SK-N-SH treated with all-trans-retinoic acid at 6 μM for 48 hours (cell line): ENCODE results near the gene DGKI.

Experiments used
- ATAC-seq: fragments of 200-7000 bp; cut with Tn5 transposase; 3 replicates; pipeline ENCODE4 v1.9.1; 2020; ENCODE audit warnings: mild to moderate bottlenecking, moderate library complexity
- ARNTL ChIP-seq: fragments of 450-650 bp; formaldehyde crosslinking; IDR thresholded peaks from 2 replicates; pipeline ENCODE4 v1.5.0; 2020; ENCODE audit warnings: low read depth, mild to moderate bottlenecking, moderate library complexity, borderline replicate concordance
- BACH2 ChIP-seq: fragments of 250-450 bp; sonication (Bioruptor Pico); IDR thresholded peaks from 2 replicates; pipeline ENCODE4 v1.9.0; 2021; ENCODE audit warnings: mild to moderate bottlenecking, borderline replicate concordance
- CREB5 ChIP-seq: fragments of 250-450 bp; sonication (Bioruptor Pico); IDR thresholded peaks from 2 replicates; pipeline ENCODE4 v1.5.1; 2020; ENCODE audit warnings: low read depth, mild to moderate bottlenecking, moderate library complexity
- CSDC2 ChIP-seq: fragments of 250-450 bp; sonication (Bioruptor Pico); IDR thresholded peaks from 2 replicates; pipeline ENCODE4 v1.5.0; 2020; ENCODE audit warnings: mild to moderate bottlenecking, moderate library complexity
- ESRRG ChIP-seq: fragments of 250-450 bp; sonication (Bioruptor Pico); IDR thresholded peaks from 2 replicates; pipeline ENCODE4 v1.6.1; 2021; ENCODE audit warnings: mild to moderate bottlenecking
- GLIS3 ChIP-seq: fragments of 250-450 bp; sonication (Bioruptor Pico); IDR thresholded peaks from 2 replicates; pipeline ENCODE4 v1.5.0; 2020; ENCODE audit warnings: mild to moderate bottlenecking, moderate library complexity
- ISL1 ChIP-seq: fragments of 250-450 bp; sonication (Bioruptor Pico); IDR thresholded peaks from 2 replicates; pipeline ENCODE4 v2.1.2; 2022; ENCODE audit warnings: mild to moderate bottlenecking, moderate library complexity
- OSR1 ChIP-seq: fragments of 250-450 bp; sonication (Bioruptor Pico); IDR thresholded peaks from 2 replicates; pipeline ENCODE4 v1.8.0; 2022; ENCODE audit warnings: moderate library complexity, mild to moderate bottlenecking, inconsistent platforms
- POU6F1 ChIP-seq: fragments of 250-450 bp; sonication (Bioruptor Pico); IDR thresholded peaks from 2 replicates; pipeline ENCODE4 v1.8.0; 2021; ENCODE audit warnings: low read depth, mild to moderate bottlenecking, moderate library complexity, borderline replicate concordance
- PPARA ChIP-seq: fragments of 250-450 bp; sonication (Bioruptor Pico); IDR thresholded peaks from 2 replicates; pipeline ENCODE4 v1.5.0; 2020; ENCODE audit warnings: mild to moderate bottlenecking, borderline replicate concordance
- RARB ChIP-seq: fragments of 250-450 bp; sonication (Bioruptor Pico); IDR thresholded peaks from 2 replicates; pipeline ENCODE4 v1.8.0; 2021; ENCODE audit warnings: mild to moderate bottlenecking, moderate library complexity
- SNAI2 ChIP-seq: fragments of 250-450 bp; sonication (Bioruptor Pico); IDR thresholded peaks from 2 replicates; pipeline ENCODE4 v1.5.0; 2020; ENCODE audit warnings: mild to moderate bottlenecking, moderate library complexity
- TCF4 ChIP-seq: fragments of 250-450 bp; sonication (Bioruptor Pico); IDR thresholded peaks from 2 replicates; pipeline ENCODE4 v1.8.0; 2021; ENCODE audit warnings: mild to moderate bottlenecking, moderate library complexity, borderline replicate concordance
- TOX ChIP-seq: fragments of 250-450 bp; sonication (Bioruptor Pico); IDR thresholded peaks from 2 replicates; pipeline ENCODE4 v1.8.0; 2021; ENCODE audit warnings: mild to moderate bottlenecking, moderate library complexity, borderline replicate concordance
- TSHZ2 ChIP-seq: fragments of 250-450 bp; sonication (Bioruptor Pico); IDR thresholded peaks from 2 replicates; pipeline ENCODE4 v1.5.0; 2020; ENCODE audit warnings: mild to moderate bottlenecking, moderate library complexity
- ZC3H10 ChIP-seq: fragments of 250-450 bp; sonication (Bioruptor Pico); IDR thresholded peaks from 2 replicates; pipeline ENCODE4 v1.5.1; 2021; ENCODE audit warnings: mild to moderate bottlenecking, moderate library complexity
- ZFP3 ChIP-seq: fragments of 250-450 bp; sonication (Bioruptor Pico); IDR thresholded peaks from 2 replicates; pipeline ENCODE4 v1.5.0; 2020; ENCODE audit warnings: mild to moderate bottlenecking, moderate library complexity
- ZFP30 ChIP-seq: fragments of 450-650 bp; formaldehyde crosslinking; IDR thresholded peaks from 2 replicates; pipeline ENCODE4 v1.5.0; 2022; ENCODE audit warnings: mild to moderate bottlenecking, moderate library complexity
- ZNF565 ChIP-seq: fragments of 450-650 bp; formaldehyde crosslinking; conservative IDR thresholded peaks from 2 replicates; pipeline ENCODE4 v1.5.0; 2020; ENCODE audit warnings: low read depth, mild to moderate bottlenecking, moderate library complexity
- ZNF70 ChIP-seq: fragments of 450-650 bp; formaldehyde crosslinking; IDR thresholded peaks from 2 replicates; pipeline ENCODE4 v1.5.0; 2020; ENCODE audit warnings: mild to moderate bottlenecking, moderate library complexity
- ZNF8 ChIP-seq: fragments of 450-650 bp; formaldehyde crosslinking; IDR thresholded peaks from 2 replicates; pipeline ENCODE4 v1.5.0; 2020; ENCODE audit warnings: mild to moderate bottlenecking, moderate library complexity
- TF ChIP-seq, protein P1 (sequence below): fragments of 250-450 bp; sonication (Bioruptor Pico); IDR thresholded peaks from 2 replicates; pipeline ENCODE4 v1.5.1; 2021; ENCODE audit warnings: mild to moderate bottlenecking, moderate library complexity
- TF ChIP-seq, protein P2 (sequence below): fragments of 250-450 bp; sonication (Bioruptor Pico); IDR thresholded peaks from 2 replicates; pipeline ENCODE4 v1.8.0; 2020; ENCODE audit warnings: mild to moderate bottlenecking, moderate library complexity, borderline replicate concordance

DGKI gene

DNA sequence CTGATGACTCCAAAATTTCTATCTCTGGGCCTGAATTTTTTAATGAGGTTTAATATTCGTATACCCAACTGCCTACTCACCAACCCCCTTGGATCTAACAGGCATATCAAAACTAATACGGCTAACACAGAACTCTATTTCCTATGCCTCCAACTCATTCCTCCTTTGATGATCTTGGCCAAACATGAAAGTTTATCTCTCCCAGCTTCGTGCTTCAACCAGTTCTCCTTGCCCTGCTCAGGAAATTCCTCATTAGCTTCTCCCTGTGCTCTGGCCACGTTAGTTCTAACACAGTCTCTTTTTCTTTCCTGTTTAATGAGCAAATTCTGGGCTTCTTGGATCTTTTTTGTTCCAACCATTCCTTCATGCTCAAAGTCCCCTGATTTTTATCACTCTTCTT lies 364.3 kb downstream of the DGKI start (continued):
- no peak for TF ChIP-seq SNAI2 (CRISPR knock-in tag)
- TF ChIP-seq ZFP30: no peak
- no peak for TF ChIP-seq TSHZ2 (CRISPR knock-in tag)

DNA sequence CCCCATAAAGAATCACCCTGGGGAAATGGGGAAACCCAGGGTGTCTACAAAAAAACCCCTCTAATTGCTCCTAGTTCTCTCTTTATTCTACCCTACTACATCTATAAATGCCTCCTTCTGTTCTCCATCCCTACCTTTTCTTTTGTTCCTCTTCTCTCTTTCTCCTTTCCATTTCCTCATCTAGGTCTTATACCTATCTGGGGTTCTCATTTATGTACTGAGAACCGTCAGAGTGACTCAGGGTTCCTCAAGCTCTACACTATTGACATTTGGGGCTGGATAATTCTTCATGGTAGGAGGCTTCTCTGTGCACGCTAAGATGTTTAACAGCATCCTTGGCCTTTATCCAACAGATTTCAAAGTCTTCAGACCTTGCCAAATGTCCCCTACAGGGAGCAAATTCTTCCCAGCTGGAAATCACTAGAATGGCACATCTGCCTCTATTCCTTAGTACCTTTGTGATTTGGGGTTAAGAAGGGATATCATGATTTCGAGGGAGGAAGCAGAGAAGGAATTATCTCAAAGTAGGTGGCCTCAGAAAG lies 365.9 kb downstream of the DGKI start:
- ATAC-seq: no peak
- TF ChIP-seq TCF4 (CRISPR knock-in tag): no peak
- TF ChIP-seq ZFP30: no peak

- no peak for ATAC-seq
- TF ChIP-seq, protein P1, sequence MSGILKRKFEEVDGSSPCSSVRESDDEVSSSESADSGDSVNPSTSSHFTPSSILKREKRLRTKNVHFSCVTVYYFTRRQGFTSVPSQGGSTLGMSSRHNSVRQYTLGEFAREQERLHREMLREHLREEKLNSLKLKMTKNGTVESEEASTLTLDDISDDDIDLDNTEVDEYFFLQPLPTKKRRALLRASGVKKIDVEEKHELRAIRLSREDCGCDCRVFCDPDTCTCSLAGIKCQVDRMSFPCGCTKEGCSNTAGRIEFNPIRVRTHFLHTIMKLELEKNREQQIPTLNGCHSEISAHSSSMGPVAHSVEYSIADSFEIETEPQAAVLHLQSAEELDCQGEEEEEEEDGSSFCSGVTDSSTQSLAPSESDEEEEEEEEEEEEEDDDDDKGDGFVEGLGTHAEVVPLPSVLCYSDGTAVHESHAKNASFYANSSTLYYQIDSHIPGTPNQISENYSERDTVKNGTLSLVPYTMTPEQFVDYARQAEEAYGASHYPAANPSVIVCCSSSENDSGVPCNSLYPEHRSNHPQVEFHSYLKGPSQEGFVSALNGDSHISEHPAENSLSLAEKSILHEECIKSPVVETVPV: no peak
- TF ChIP-seq BACH2 (CRISPR knock-in tag) (no peak), GLIS3 (CRISPR knock-in tag) (no peak), ISL1 (CRISPR knock-in tag) (no peak), POU6F1 (no peak), ESRRG (CRISPR knock-in tag) (no peak), ZNF8 (CRISPR knock-in tag) (no peak), TCF4 (CRISPR knock-in tag) (no peak), ZNF565 (CRISPR knock-in tag) (no peak), ZFP30 (no peak), TOX (CRISPR knock-in tag) (no peak), ARNTL (no peak), RARB (CRISPR knock-in tag) (no peak), ZNF70 (CRISPR knock-in tag) (no peak), SNAI2 (CRISPR knock-in tag) (no peak), PPARA (no peak)
- TF ChIP-seq, protein P2, sequence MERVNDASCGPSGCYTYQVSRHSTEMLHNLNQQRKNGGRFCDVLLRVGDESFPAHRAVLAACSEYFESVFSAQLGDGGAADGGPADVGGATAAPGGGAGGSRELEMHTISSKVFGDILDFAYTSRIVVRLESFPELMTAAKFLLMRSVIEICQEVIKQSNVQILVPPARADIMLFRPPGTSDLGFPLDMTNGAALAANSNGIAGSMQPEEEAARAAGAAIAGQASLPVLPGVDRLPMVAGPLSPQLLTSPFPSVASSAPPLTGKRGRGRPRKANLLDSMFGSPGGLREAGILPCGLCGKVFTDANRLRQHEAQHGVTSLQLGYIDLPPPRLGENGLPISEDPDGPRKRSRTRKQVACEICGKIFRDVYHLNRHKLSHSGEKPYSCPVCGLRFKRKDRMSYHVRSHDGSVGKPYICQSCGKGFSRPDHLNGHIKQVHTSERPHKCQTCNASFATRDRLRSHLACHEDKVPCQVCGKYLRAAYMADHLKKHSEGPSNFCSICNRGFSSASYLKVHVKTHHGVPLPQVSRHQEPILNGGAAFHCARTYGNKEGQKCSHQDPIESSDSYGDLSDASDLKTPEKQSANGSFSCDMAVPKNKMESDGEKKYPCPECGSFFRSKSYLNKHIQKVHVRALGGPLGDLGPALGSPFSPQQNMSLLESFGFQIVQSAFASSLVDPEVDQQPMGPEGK: no peak
Measured at GRCh38 chr7:137480401-137480800, 366.4 kb downstream of the DGKI start.

DNA sequence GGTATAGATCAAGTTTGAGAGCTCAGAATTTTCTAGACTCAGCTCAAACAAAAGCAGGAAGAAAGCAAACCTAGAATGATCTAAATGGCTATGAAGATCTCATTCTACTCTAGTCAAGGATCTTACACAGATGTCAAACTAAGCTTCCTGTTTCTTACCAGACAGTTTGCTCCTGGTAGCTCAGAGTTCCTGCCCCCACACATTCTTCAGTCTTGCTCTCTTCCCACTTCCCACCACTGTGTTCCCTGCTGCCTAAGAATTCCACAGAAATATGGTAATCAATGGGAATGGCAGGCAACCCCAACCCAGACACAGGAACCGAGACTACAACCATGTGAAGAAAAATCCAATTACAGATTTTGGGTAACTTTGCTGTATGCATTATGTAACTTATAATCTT lies 369.8 kb downstream of the DGKI start:
- ATAC-seq: peak; percentile 60; the same call in 1 of the 3 replicates
- TF ChIP-seq BACH2 (CRISPR knock-in tag) (no peak), ZFP3 (CRISPR knock-in tag) (no peak), ISL1 (CRISPR knock-in tag) (no peak), CREB5 (CRISPR knock-in tag) (no peak), OSR1 (no peak), ZNF565 (CRISPR knock-in tag) (no peak), TOX (CRISPR knock-in tag) (no peak), ZC3H10 (CRISPR knock-in tag) (no peak), ARNTL (no peak), TCF4 (CRISPR knock-in tag) (no peak), RARB (CRISPR knock-in tag) (no peak), CSDC2 (CRISPR knock-in tag) (no peak), POU6F1 (no peak), ZFP30 (no peak), ZNF70 (CRISPR knock-in tag) (no peak), PPARA (no peak), ESRRG (CRISPR knock-in tag) (no peak)
- TF ChIP-seq, protein P1: no peak
